T-cell (primary cell): ENCODE data around the gene PLIN3. TPM values are rescaled to one million over a fixed set of nuclear protein-coding genes. Genes with fewer than 3 reads are reported as not detected.

ENCODE experiments used
- ATAC-seq, 4 experiments: fragments of 200-7000 bp in 3 of 4; fragments of 150-1000 bp in 1 of 4; cut with Tn5 transposase; replicated peaks in 1 of 4; 1 replicate in 3 of 4; 2 replicates in 1 of 4; pipeline ENCODE4 v1.10.0; 2021; ENCODE audit warnings: moderate library complexity in 3 of 4, mild to moderate bottlenecking in 2 of 4, moderate number of reproducible peaks in 1 of 4
- CTCF ChIA-PET, 2 donors: fragments of 300-600 bp; sonication (Branson Sonifier 250); formaldehyde crosslinking; loops; one replicate each; lab custom pipeline; 2022; ENCODE audit warnings: antibody characterized with exemption in 2 of 2; lab: Charles Lee
- POLR2A ChIA-PET, 2 donors: fragments of 300-600 bp; sonication (Branson Sonifier 250); formaldehyde crosslinking; loops; one replicate each; lab custom pipeline; 2022; ENCODE audit warnings: antibody characterized with exemption in 2 of 2; lab: Charles Lee
- DNase-seq, 35 experiments: peaks; one replicate each; pipeline versions ENCODE4 v3.0.0 to v3.0.0-alpha.2; 2013 to 2023
- H3K27ac ChIP-seq: one replicate; pipeline ENCODE4 v1.5.1; 2013; ENCODE audit warnings: low read length
- H3K27me3 ChIP-seq, 2 experiments: replicated peaks in 1 of 2; 1 replicate in 1 of 2; 2 replicates in 1 of 2; pipeline versions ENCODE4 v1.6.1 to v1.7.0; 2013; ENCODE audit warnings: low read length in 1 of 2, mixed read lengths in 1 of 2; ENCODE audit not compliant: control insufficient read depth in 2 of 2, insufficient read depth in 2 of 2; ENCODE audit errors: extremely low read depth in 1 of 2
- H3K36me3 ChIP-seq, 2 donors: 1 replicate in 1 of 2; 2 replicates in 1 of 2; pipeline versions ENCODE4 v1.6.1 to v1.7.0; 2013; ENCODE audit warnings: low read length in 1 of 2; ENCODE audit not compliant: control insufficient read depth in 2 of 2, insufficient read depth in 1 of 2; ENCODE audit errors: extremely low read depth in 1 of 2
- H3K4me1 ChIP-seq, 2 experiments: 1 replicate in 1 of 2; 2 replicates in 1 of 2; pipeline versions ENCODE4 v1.6.1 to v1.7.0; 2013; ENCODE audit warnings: low read length in 2 of 2, mixed read lengths in 1 of 2; ENCODE audit not compliant: insufficient read depth in 2 of 2, control insufficient read depth in 1 of 2; ENCODE audit errors: extremely low read depth in 1 of 2
- H3K4me3 ChIP-seq, 2 donors: 1 replicate in 1 of 2; 2 replicates in 1 of 2; pipeline versions ENCODE4 v1.5.1 to v1.7.0; 2013; ENCODE audit warnings: mild to moderate bottlenecking in 2 of 2, low read length in 1 of 2, moderate library complexity in 1 of 2; ENCODE audit not compliant: control insufficient read depth in 1 of 2; ENCODE audit errors: extremely low read depth in 1 of 2
- H3K9me3 ChIP-seq: 2 replicates; pipeline ENCODE4 v1.7.0; 2013
- H3K27ac Mint-ChIP-seq, 2 donors: one replicate each; pipeline ENCODE4 v1.8.0; 2020 to 2021; ENCODE audit warnings: mild to moderate bottlenecking in 2 of 2, mixed read lengths in 2 of 2
- H3K27me3 Mint-ChIP-seq, 2 donors: one replicate each; pipeline ENCODE4 v1.8.0; 2021 to 2022; ENCODE audit warnings: mixed read lengths in 2 of 2
- H3K36me3 Mint-ChIP-seq: one replicate; pipeline ENCODE4 v1.8.0; 2021; ENCODE audit warnings: mixed read lengths
- H3K4me1 Mint-ChIP-seq, 3 donors: one replicate each; pipeline ENCODE4 v1.8.0; 2020 to 2022; ENCODE audit warnings: mixed read lengths in 3 of 3, mild to moderate bottlenecking in 1 of 3
- H3K4me3 Mint-ChIP-seq, 3 donors: one replicate each; pipeline ENCODE4 v1.8.0; 2020 to 2022; ENCODE audit warnings: mild to moderate bottlenecking in 3 of 3, mixed read lengths in 3 of 3, moderate library complexity in 3 of 3
- H3K9me3 Mint-ChIP-seq, 3 donors: one replicate each; pipeline ENCODE4 v1.8.0; 2020 to 2022; ENCODE audit warnings: mixed read lengths in 3 of 3
- WGBS: methylation state at CpG from one replicate; pipeline ENCODE4 v1.1.5; 2013; ENCODE audit warnings: missing lambda C conversion rate; ENCODE audit not compliant: insufficient coverage; 5-methylcytosine and 5-hydroxymethylcytosine counted together
- total RNA-seq, 35 experiments: library from RNA in 6 of 35; stranded (reverse) in 6 of 35; fragments of 120-200 nt in 1 of 35; gene quantifications; one replicate each; pipeline versions ENCODE4 v1.2.1 to v1.2.4 and lab custom pipeline; 2013 to 2026

PLIN3 gene
- total RNA-seq, 5 donors from 2014 or later (not counting 1 experiment from before 2014, with no cell fraction given), result 15.3 to 24.1 (median 21.8) TPM

GRCh38 chr19:4911786-4912672, 44.6 kb upstream of the PLIN3 start:
- no peaks in the 10 kb centered on the region for H3K9me3 Mint-ChIP-seq
- 17% methylated on average over 20 of the region's 29 CpGs for WGBS
- peaks cover 0 to under 1% of the 10 kb centered on the region in 2 donors for H3K36me3 ChIP-seq
- H3K27ac Mint-ChIP-seq, result peak overlapping the region; percentile 92 to 99
- peaks cover 59 to 69% (median 63%) of the 10 kb centered on the region in 3 donors for H3K4me1 Mint-ChIP-seq
- H3K36me3 Mint-ChIP-seq, result no peaks in the 10 kb centered on the region
- ATAC-seq (peak; percentile 24 to 49 (median 37)), DNase-seq (peak; percentile 45 to 83 (median 62))
- peaks cover 25 to 84% of the 10 kb centered on the region in 2 experiments for H3K4me1 ChIP-seq
- peak overlapping the region; percentile 87 to 99 (median 99) for H3K4me3 Mint-ChIP-seq
- ChIA-PET CTCF (interaction anchor here (0.5 to 2.3 kb wide), 17 partner anchors 14 to 175 kb away, joined by 3 to 28 read pairs (median 5); partner anchors contain the start of genes FEM1A (in 1 of the 2), KDM4B (in 1 of the 2) and PLIN3 (in 1 of the 2)), POLR2A (interaction anchor here (0.6 kb wide), 2 partner anchors 83 to 94 kb away, joined by 4 to 8 read pairs; no protein-coding TSS in a partner anchor)
- H3K27me3 Mint-ChIP-seq, result no peaks in the 10 kb centered on the region
- peak overlapping the region; percentile 60 for H3K27ac ChIP-seq
- H3K9me3 ChIP-seq, result no peaks in the 10 kb centered on the region
- H3K27me3 ChIP-seq, result peaks cover 0 to 4% of the 10 kb centered on the region in 2 experiments
- H3K4me3 ChIP-seq, result peak overlapping the region; percentile 37 to 41

GRCh38 chr19:4911314-4911713, 43.8 kb upstream of the PLIN3 start:
- no peaks in the 10 kb centered on the region for H3K9me3 ChIP-seq

DNA sequence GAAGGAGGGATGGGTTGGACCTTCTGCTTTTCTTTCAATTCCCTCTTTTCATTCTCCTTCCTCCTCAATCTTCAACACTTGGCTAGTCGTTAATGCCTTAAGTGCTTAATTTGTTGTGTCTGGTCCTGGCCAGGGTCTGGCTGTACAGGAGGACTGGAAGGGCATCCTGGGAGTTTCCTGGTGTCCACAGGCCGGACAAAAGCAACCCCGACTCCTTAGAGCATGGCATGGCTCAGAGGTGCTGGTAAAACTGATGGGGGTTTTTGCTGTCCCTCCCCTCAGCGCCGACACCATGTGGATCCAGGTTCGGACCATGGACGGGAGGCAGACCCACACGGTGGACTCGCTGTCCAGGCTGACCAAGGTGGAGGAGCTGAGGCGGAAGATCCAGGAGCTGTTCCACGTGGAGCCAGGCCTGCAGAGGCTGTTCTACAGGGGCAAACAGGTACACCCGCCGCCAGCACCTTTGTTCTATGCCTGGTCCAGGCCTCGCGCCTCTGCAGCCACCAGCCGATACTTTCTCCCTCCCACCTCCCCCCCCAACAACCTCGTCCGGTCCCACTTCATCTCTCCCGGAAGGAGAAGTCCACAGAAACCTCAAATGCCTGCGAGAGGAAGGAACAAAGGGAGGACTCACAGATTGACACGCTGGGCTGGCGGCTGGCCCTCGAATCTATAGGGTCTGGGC, 43.3 kb upstream of the PLIN3 start:
- Histone ChIP-seq H3K4me1 (peaks cover 25 to 73% of the 10 kb centered on the region in 2 experiments), H3K9me3 (no peaks in the 10 kb centered on the region), H3K4me3 (peak overlapping the region; percentile 37 to 41), H3K36me3 (peaks cover 3 to 4% of the 10 kb centered on the region in 2 donors), H3K27me3 (peaks cover 0 to 4% of the 10 kb centered on the region in 2 experiments), H3K27ac (peak overlapping the region; percentile 60)
- H3K9me3 Mint-ChIP-seq, result no peaks in the 10 kb centered on the region
- POLR2A ChIA-PET, result no interaction called here
- H3K36me3 Mint-ChIP-seq, result no peaks in the 10 kb centered on the region
- no peaks in the 10 kb centered on the region for H3K27me3 Mint-ChIP-seq
- peaks cover 53 to 66% (median 61%) of the 10 kb centered on the region in 3 donors for H3K4me1 Mint-ChIP-seq
- peak overlapping the region; percentile 87 to 99 (median 99) for H3K4me3 Mint-ChIP-seq
- 8% methylated on average over 14 of the region's 23 CpGs for WGBS
- ATAC-seq, result no peak
- H3K27ac Mint-ChIP-seq, result peak overlapping the region; percentile 92 to 99
- CTCF ChIA-PET, result interaction anchor here (0.6 to 2.3 kb wide), 12 partner anchors 38 to 123 kb away, joined by 3 to 28 read pairs (median 6); partner anchors contain the start of gene PLIN3 (in 1 of the 2)
- DNase-seq, result peak in 1 of 35 experiments; percentile 38

More at GRCh38 chr19:4911314-4911713, 43.8 kb upstream of the PLIN3 start:
- peak overlapping the region; percentile 37 to 41 for H3K4me3 ChIP-seq
- WGBS, result 22% methylated on average over 9 of the region's 15 CpGs
- peak overlapping the region; percentile 92 to 99 for H3K27ac Mint-ChIP-seq
- POLR2A ChIA-PET, result no interaction called here
- no peaks in the 10 kb centered on the region for H3K9me3 Mint-ChIP-seq
- ATAC-seq (no peak), DNase-seq (no peak)
- H3K27me3 ChIP-seq, result peaks cover 0 to 4% of the 10 kb centered on the region in 2 experiments
- peaks cover 56 to 65% (median 62%) of the 10 kb centered on the region in 3 donors for H3K4me1 Mint-ChIP-seq
- H3K4me3 Mint-ChIP-seq, result peak overlapping the region; percentile 87 to 99 (median 99)
- CTCF ChIA-PET, result interaction anchor here (0.6 to 2.3 kb wide), 14 partner anchors 38 to 122 kb away, joined by 3 to 28 read pairs (median 6); partner anchors contain the start of genes FEM1A (in 1 of the 2) and PLIN3 (in 1 of the 2)
- peaks cover 25 to 79% of the 10 kb centered on the region in 2 experiments for H3K4me1 ChIP-seq
- H3K36me3 Mint-ChIP-seq, result no peaks in the 10 kb centered on the region
- H3K36me3 ChIP-seq, result peaks cover 3 to 4% of the 10 kb centered on the region in 2 donors
- peak overlapping the region; percentile 60 for H3K27ac ChIP-seq
- no peaks in the 10 kb centered on the region for H3K27me3 Mint-ChIP-seq

- no peak overlapping the region for H3K27ac ChIP-seq
- no peaks in the 10 kb centered on the region for H3K27me3 Mint-ChIP-seq
- H3K36me3 Mint-ChIP-seq, result no peaks in the 10 kb centered on the region
- no peaks in the 10 kb centered on the region for H3K9me3 ChIP-seq
- peaks cover 53 to 68% (median 55%) of the 10 kb centered on the region in 3 donors for H3K4me1 Mint-ChIP-seq
- WGBS, result under 1% methylated on average over 58 of the region's 85 CpGs
- no peak overlapping the region for H3K27ac Mint-ChIP-seq
- H3K27me3 ChIP-seq, result peaks cover 0 to 4% of the 10 kb centered on the region in 2 experiments
- ChIA-PET POLR2A (no interaction called here), CTCF (no interaction called here)
- peak; percentile 81 to 96 (median 92) for DNase-seq
- H3K4me1 ChIP-seq, result peaks cover 22 to 66% of the 10 kb centered on the region in 2 experiments
- no peaks in the 10 kb centered on the region for H3K9me3 Mint-ChIP-seq
- ATAC-seq, result peak; percentile 83 to 89 (median 86)
- H3K4me3 Mint-ChIP-seq, result peak overlapping the region; percentile 87 to 99 (median 99)
- H3K36me3 ChIP-seq, result peaks cover 3 to 4% of the 10 kb centered on the region in 2 donors
- H3K4me3 ChIP-seq, result peak overlapping the region; percentile 37 to 41
Observed at GRCh38 chr19:4909897-4910593, 42.6 kb upstream of the PLIN3 start.

- DNase-seq, result peak in 1 of 35 experiments; percentile 4
- H3K9me3 ChIP-seq, result no peaks in the 10 kb centered on the region
- H3K27me3 ChIP-seq, result peaks cover 0 to 4% of the 10 kb centered on the region in 2 experiments
- no peak for ATAC-seq
- Mint-ChIP-seq H3K27me3 (no peaks in the 10 kb centered on the region), H3K4me1 (peaks cover 50 to 63% (median 51%) of the 10 kb centered on the region in 3 donors), H3K27ac (peak within 1 kb of the TSS in 1 of 2 donors; percentile 56), H3K36me3 (no peaks in the 10 kb centered on the region), H3K4me3 (peak within 1 kb of the TSS; percentile 87 to 99 (median 99)), H3K9me3 (no peaks in the 10 kb centered on the region)
- CTCF ChIA-PET, result no interaction called here
- H3K4me1 ChIP-seq, result peaks cover 17 to 64% of the 10 kb centered on the region in 2 experiments
- POLR2A ChIA-PET, result no interaction called here
- peak within 1 kb of the TSS; percentile 37 to 41 for H3K4me3 ChIP-seq
- 4% methylated on average over 86 of the region's 89 CpGs for WGBS
- H3K36me3 ChIP-seq, result peaks cover 3 to 4% of the 10 kb centered on the region in 2 donors
- no peak within 1 kb of the TSS for H3K27ac ChIP-seq
Observed at GRCh38 chr19:4909156-4909896, 41.9 kb upstream of the PLIN3 start, which contains the start of gene UHRF1. Gene UHRF1, plus strand, starts transcription at chr19:4909501. Its CDS starts 1,385 bp downstream, at chr19:4910886.
